MM.1S (cell line): ENCODE results near the gene FMN1.

Source experiments
- DNase-seq: peaks from one replicate; pipeline ENCODE4 v3.0.0-alpha.2; 2015
- H2AFZ ChIP-seq: fragments of 300-600 bp; sonication (generic); 2 replicates; pipeline ENCODE4 v1.6.0; 2016; ENCODE audit warnings: antibody characterized with exemption, low read length
- H3F3A ChIP-seq: fragments of 300-600 bp; sonication (generic); 2 replicates; pipeline ENCODE4 v1.6.1; 2016; ENCODE audit warnings: mild to moderate bottlenecking, antibody characterized with exemption, low read length, moderate library complexity, mixed read lengths; ENCODE audit not compliant: insufficient read depth
- H3K27ac ChIP-seq: fragments of 300-600 bp; sonication (generic); 2 replicates; pipeline ENCODE4 v1.5.1; 2016; ENCODE audit warnings: mild to moderate bottlenecking, low read length
- H3K27me3 ChIP-seq: fragments of 300-600 bp; sonication (generic); replicated peaks from 2 replicates; pipeline ENCODE4 v1.6.0; 2016; ENCODE audit warnings: low read length; ENCODE audit not compliant: insufficient read depth
- H3K36me3 ChIP-seq: fragments of 300-600 bp; sonication (generic); replicated peaks from 2 replicates; pipeline ENCODE4 v1.6.1; 2016; ENCODE audit warnings: mild to moderate bottlenecking, low read length, mixed read lengths; ENCODE audit not compliant: insufficient read depth
- H3K4me1 ChIP-seq: fragments of 300-600 bp; sonication (generic); 2 replicates; pipeline ENCODE4 v1.6.1; 2016; ENCODE audit warnings: low read length, mixed read lengths
- H3K4me2 ChIP-seq: fragments of 300-600 bp; sonication (generic); 2 replicates; pipeline ENCODE4 v1.6.0; 2016; ENCODE audit warnings: low read depth, low read length
- H3K4me3 ChIP-seq: fragments of 300-600 bp; sonication (generic); 2 replicates; pipeline ENCODE4 v1.5.1; 2016; ENCODE audit warnings: low read length, mixed read lengths
- H3K79me2 ChIP-seq: fragments of 300-600 bp; sonication (generic); 2 replicates; pipeline ENCODE4 v1.6.1; 2016; ENCODE audit warnings: mixed run types, low read length, mixed read lengths
- H3K9ac ChIP-seq: fragments of 300-600 bp; sonication (generic); 2 replicates; pipeline ENCODE4 v1.6.1; 2016; ENCODE audit warnings: low read length, mixed read lengths
- H3K9me2 ChIP-seq: fragments of 300-600 bp; sonication (generic); replicated peaks from 2 replicates; pipeline ENCODE4 v1.6.1; 2016; ENCODE audit warnings: mild to moderate bottlenecking, low read length, mixed read lengths; ENCODE audit not compliant: insufficient read depth
- H3K9me3 ChIP-seq: fragments of 300-600 bp; sonication (generic); replicated peaks from 2 replicates; pipeline ENCODE4 v1.6.1; 2016; ENCODE audit warnings: mild to moderate bottlenecking, low read length, mixed read lengths; ENCODE audit not compliant: insufficient read depth
- H4K20me1 ChIP-seq: fragments of 300-600 bp; sonication (generic); 2 replicates; pipeline ENCODE4 v1.6.1; 2016; ENCODE audit warnings: mild to moderate bottlenecking, low read length, moderate library complexity, mixed read lengths; ENCODE audit not compliant: insufficient read depth
- CTCF ChIP-seq: fragments of 300-600 bp; sonication (generic); IDR thresholded peaks from 2 replicates; pipeline ENCODE4 v1.5.1; 2016; ENCODE audit warnings: antibody characterized with exemption, low read length, mixed read lengths
- EZH2 ChIP-seq: fragments of 300-600 bp; sonication (generic); optimal IDR thresholded peaks from 2 replicates; pipeline ENCODE3; 2017; ENCODE audit warnings: low read depth, mild to moderate bottlenecking, antibody characterized with exemption, low read length, mixed read lengths
- EZH2phosphoT487 ChIP-seq: fragments of 300-600 bp; sonication (generic); IDR thresholded peaks from 2 replicates; pipeline ENCODE4 v1.6.1; 2018; ENCODE audit warnings: antibody characterized with exemption, low read length

The FMN1 gene

GRCh38 chr15:33108518-33108917, 86.0 kb downstream of the FMN1 start:
- Histone ChIP-seq H4K20me1 (no peaks in the 10 kb centered on the region), H3K4me1 (peaks cover 14% of the 10 kb centered on the region), H3K4me3 (no peak overlapping the region), H3K4me2 (no peak overlapping the region), H3K9me2 (no peaks in the 10 kb centered on the region), H3K9me3 (no peaks in the 10 kb centered on the region), H3K9ac (no peak overlapping the region), H3K36me3 (no peaks in the 10 kb centered on the region), H2AFZ (no peak overlapping the region), H3F3A (no peaks in the 10 kb centered on the region), H3K79me2 (no peaks in the 10 kb centered on the region), H3K27ac (no peak overlapping the region), H3K27me3 (no peaks in the 10 kb centered on the region)
- no peak for DNase-seq
- TF ChIP-seq EZH2 (no peak), EZH2phosphoT487 (no peak), CTCF (no peak)

GRCh38 chr15:33107950-33108349, 86.6 kb downstream of the FMN1 start:
- Histone ChIP-seq H4K20me1 (no peaks in the 10 kb centered on the region), H3K9ac (no peak overlapping the region), H3K9me2 (no peaks in the 10 kb centered on the region), H3F3A (no peaks in the 10 kb centered on the region), H3K9me3 (no peaks in the 10 kb centered on the region), H3K36me3 (no peaks in the 10 kb centered on the region), H3K79me2 (no peaks in the 10 kb centered on the region), H3K4me3 (no peak overlapping the region), H2AFZ (no peak overlapping the region), H3K4me2 (no peak overlapping the region), H3K27ac (no peak overlapping the region), H3K27me3 (no peaks in the 10 kb centered on the region), H3K4me1 (peaks cover 16% of the 10 kb centered on the region)
- no peak for TF ChIP-seq CTCF
- TF ChIP-seq EZH2phosphoT487 = no peak
- TF ChIP-seq EZH2 = no peak
- no peak for DNase-seq

GRCh38 chr15:33104212-33104611, 90.3 kb downstream of the FMN1 start:
- no peak overlapping the region for H3K4me3 ChIP-seq
- no peaks in the 10 kb centered on the region for H3K9me2 ChIP-seq
- H3K36me3 ChIP-seq = no peaks in the 10 kb centered on the region
- no peak overlapping the region for H3K27ac ChIP-seq
- no peaks in the 10 kb centered on the region for H3F3A ChIP-seq
- no peak overlapping the region for H2AFZ ChIP-seq
- no peaks in the 10 kb centered on the region for H3K79me2 ChIP-seq
- DNase-seq = peak; percentile 67
- peaks cover 16% of the 10 kb centered on the region for H3K4me1 ChIP-seq
- H3K9me3 ChIP-seq = no peaks in the 10 kb centered on the region
- H4K20me1 ChIP-seq = no peaks in the 10 kb centered on the region
- H3K4me2 ChIP-seq = peak overlapping the region; percentile 51
- no peaks in the 10 kb centered on the region for H3K27me3 ChIP-seq
- H3K9ac ChIP-seq = no peak overlapping the region
- no peak for TF ChIP-seq EZH2phosphoT487
- TF ChIP-seq CTCF = no peak
- no peak for TF ChIP-seq EZH2
